WTC11 (cell line): ENCODE data around the gene GRM1.

Source experiments
- ATF3 ChIP-seq: sonication (generic); formaldehyde crosslinking; conservative IDR thresholded peaks from 2 replicates; pipeline ENCODE4 v1.8.1; 2022; ENCODE audit warnings: mild to moderate bottlenecking, missing genetic modification reagents
- CREM ChIP-seq: sonication (generic); formaldehyde crosslinking; IDR thresholded peaks from 2 replicates; pipeline ENCODE4 v1.8.1; 2022; ENCODE audit warnings: mild to moderate bottlenecking, missing genetic modification reagents, moderate library complexity
- CTCF ChIP-seq: fragments of 200-600 bp; IDR thresholded peaks from 2 replicates; pipeline ENCODE4 v1.8.0; 2022; ENCODE audit warnings: antibody characterized with exemption
- ESRRA ChIP-seq: sonication (generic); formaldehyde crosslinking; IDR thresholded peaks from 2 replicates; pipeline ENCODE4 v1.8.1; 2022; ENCODE audit warnings: mild to moderate bottlenecking, missing genetic modification reagents, borderline replicate concordance
- FOXP4 ChIP-seq: sonication (generic); formaldehyde crosslinking; IDR thresholded peaks from 2 replicates; pipeline ENCODE4 v1.8.0; 2022; ENCODE audit warnings: mild to moderate bottlenecking, missing genetic modification reagents
- JAZF1 ChIP-seq: fragments of 250-450 bp; sonication (Bioruptor Pico); IDR thresholded peaks from 2 replicates; pipeline ENCODE4 v1.9.0; 2021; ENCODE audit warnings: moderate library complexity, mild to moderate bottlenecking, inconsistent platforms
- SMAD4 ChIP-seq: sonication (generic); formaldehyde crosslinking; IDR thresholded peaks from 2 replicates; pipeline ENCODE4 v1.8.0; 2022; ENCODE audit warnings: mild to moderate bottlenecking, missing genetic modification reagents
- SP1 ChIP-seq: sonication (generic); formaldehyde crosslinking; conservative IDR thresholded peaks from 2 replicates; pipeline ENCODE4 v1.8.1; 2022; ENCODE audit warnings: missing genetic modification reagents
- USF1 ChIP-seq: sonication (generic); formaldehyde crosslinking; IDR thresholded peaks from 2 replicates; pipeline ENCODE4 v1.8.0; 2022; ENCODE audit warnings: mild to moderate bottlenecking, missing genetic modification reagents
- USF2 ChIP-seq: sonication (generic); formaldehyde crosslinking; IDR thresholded peaks from 2 replicates; pipeline ENCODE4 v1.8.1; 2023; ENCODE audit warnings: mild to moderate bottlenecking, missing genetic modification reagents, moderate library complexity
- ZNF138 ChIP-seq: sonication (generic); formaldehyde crosslinking; conservative IDR thresholded peaks from 2 replicates; pipeline ENCODE4 v1.8.1; 2022; ENCODE audit warnings: mild to moderate bottlenecking, moderate library complexity, missing genetic modification reagents
- ZNF317 ChIP-seq: sonication (generic); formaldehyde crosslinking; IDR thresholded peaks from 2 replicates; pipeline ENCODE4 v1.8.1; 2023; ENCODE audit warnings: low read depth, mild to moderate bottlenecking, moderate library complexity, missing genetic modification reagents, borderline replicate concordance

GRCh38 chr6:146389740-146390139, 360.9 kb downstream of the GRM1 start:
- TF ChIP-seq CTCF (no peak), ESRRA (CRISPR knock-in tag) (no peak), CREM (CRISPR knock-in tag) (no peak), SP1 (CRISPR knock-in tag) (no peak), USF2 (no peak), ZNF138 (CRISPR knock-in tag) (no peak), FOXP4 (CRISPR knock-in tag) (no peak), SMAD4 (no peak), JAZF1 (CRISPR knock-in tag) (no peak), ATF3 (CRISPR knock-in tag) (no peak), USF1 (no peak), ZNF317 (CRISPR knock-in tag) (no peak)
